ENCODE measurements around the gene GPBP1. TPM values are rescaled to one million over a fixed set of nuclear protein-coding genes. Genes with fewer than 3 reads are reported as not detected.

The GPBP1 gene
- total RNA-seq, 1 donor = 218 TPM

DNA sequence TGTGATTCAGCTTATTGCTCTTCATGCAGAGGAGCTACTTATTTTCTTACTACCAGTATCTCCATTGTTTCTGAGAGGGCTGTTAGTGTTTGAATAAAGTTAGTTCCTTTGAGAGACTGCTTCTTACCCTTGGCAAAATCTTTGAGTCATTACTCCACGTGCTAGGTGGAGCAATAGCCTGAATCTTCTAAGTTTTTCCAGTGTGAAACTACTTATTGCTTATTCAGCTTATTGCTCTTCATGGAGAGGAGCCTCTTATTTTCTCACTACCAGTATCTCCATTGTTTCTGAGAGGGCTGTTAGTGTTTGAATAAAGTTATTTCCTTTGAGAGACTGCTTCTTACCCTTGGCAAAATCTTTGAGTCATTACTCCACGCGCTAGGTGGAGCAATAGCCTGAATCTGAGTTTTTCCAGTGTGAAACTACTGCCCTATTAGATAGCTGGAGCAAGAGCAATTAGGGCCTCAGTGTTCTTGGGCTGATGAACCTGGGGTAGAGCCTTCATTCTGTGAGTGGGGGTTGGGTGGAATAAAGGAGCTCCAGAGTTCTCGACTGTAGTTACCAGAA lies 41.9 kb downstream of the GPBP1 start:
- Histone ChIP-seq H3K9me3 (ENCODE audit: low read depth, low read length) (no peaks in the 10 kb centered on the region), H3K4me3 (ENCODE audit: low read length) (no peak overlapping the region), H3K27me3 (ENCODE audit: insufficient read depth, low read length) (no peaks in the 10 kb centered on the region), H3K4me1 (ENCODE audit: insufficient read depth, low read length) (peaks cover 13% of the 10 kb centered on the region)

DNA sequence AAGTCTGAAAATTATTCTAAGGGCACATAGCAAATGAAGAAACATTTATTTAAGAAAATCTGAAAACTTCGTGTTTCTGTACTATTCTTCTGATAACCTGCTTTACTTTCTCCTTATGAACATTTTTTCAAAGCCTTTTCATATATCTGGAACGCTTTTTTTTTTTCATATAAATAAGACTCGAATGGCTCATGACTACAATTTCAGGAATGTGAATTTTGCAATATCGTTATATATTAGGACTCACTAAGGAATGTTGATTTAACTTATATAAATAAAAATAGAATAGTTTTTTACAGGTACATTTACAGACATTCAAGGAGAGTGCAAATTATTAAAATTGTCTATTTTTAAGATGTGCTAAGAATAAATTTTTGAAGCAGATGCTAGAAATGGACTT lies 42.9 kb downstream of the GPBP1 start:
- H3K9me3 ChIP-seq (ENCODE audit: low read depth, low read length) = no peaks in the 10 kb centered on the region
- no peaks in the 10 kb centered on the region for H3K27me3 ChIP-seq (ENCODE audit: insufficient read depth, low read length)
- H3K4me1 ChIP-seq (ENCODE audit: insufficient read depth, low read length) = peaks cover 5% of the 10 kb centered on the region
- H3K4me3 ChIP-seq (ENCODE audit: low read length) = no peak overlapping the region

DNA sequence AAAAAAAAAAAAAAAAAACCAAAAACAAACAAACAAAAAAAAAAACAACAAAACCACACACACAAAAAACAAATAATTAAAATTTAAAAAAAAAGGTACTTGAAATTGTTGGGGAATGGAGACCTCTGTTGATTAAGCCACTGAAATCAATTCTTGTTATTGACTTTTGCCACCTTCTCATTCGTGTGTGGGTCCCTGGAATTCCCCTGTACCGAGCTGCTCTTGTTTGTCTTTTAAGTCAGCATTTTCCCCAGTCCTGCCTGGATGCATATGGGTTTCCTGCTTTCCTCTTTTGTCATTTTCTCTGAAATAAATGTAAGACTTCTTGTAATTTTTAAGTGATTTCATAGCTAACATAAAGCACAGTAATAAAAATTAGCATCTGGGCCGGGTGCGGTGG lies 45.5 kb downstream of the GPBP1 start:
- no peaks in the 10 kb centered on the region for H3K9me3 ChIP-seq (ENCODE audit: low read depth, low read length)
- H3K4me1 ChIP-seq (ENCODE audit: insufficient read depth, low read length) = peaks cover 5% of the 10 kb centered on the region
- no peaks in the 10 kb centered on the region for H3K27me3 ChIP-seq (ENCODE audit: insufficient read depth, low read length)
- H3K4me3 ChIP-seq (ENCODE audit: low read length) = no peak overlapping the region

DNA sequence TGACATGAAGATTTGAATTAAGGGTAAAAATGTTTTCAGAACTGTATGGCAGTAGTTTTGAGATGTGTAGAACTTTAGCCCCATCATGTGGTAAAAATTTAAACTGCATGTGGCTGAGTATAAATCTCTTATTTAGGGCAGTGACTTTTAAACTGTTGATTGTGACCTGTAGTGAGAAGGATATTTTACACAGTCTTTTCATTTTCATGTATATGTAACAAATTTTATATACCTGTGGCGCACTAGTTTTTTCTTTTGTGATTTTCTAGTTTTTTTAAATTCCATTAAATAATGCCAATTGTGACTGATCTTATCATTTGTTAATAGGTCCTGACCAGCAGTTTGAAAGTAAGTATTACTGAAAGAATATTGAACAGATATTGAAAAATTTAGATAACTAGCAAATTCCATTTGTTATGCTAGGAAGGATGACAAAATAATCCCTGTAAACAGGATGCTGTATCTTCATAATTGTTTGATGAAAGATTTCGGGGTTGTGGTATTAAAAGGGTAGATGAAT lies 47.2 kb downstream of the GPBP1 start:
- Histone ChIP-seq H3K4me3 (ENCODE audit: low read length) (no peak overlapping the region), H3K27me3 (ENCODE audit: insufficient read depth, low read length) (no peaks in the 10 kb centered on the region), H3K9me3 (ENCODE audit: low read depth, low read length) (no peaks in the 10 kb centered on the region), H3K4me1 (ENCODE audit: insufficient read depth, low read length) (peaks cover 5% of the 10 kb centered on the region)

DNA sequence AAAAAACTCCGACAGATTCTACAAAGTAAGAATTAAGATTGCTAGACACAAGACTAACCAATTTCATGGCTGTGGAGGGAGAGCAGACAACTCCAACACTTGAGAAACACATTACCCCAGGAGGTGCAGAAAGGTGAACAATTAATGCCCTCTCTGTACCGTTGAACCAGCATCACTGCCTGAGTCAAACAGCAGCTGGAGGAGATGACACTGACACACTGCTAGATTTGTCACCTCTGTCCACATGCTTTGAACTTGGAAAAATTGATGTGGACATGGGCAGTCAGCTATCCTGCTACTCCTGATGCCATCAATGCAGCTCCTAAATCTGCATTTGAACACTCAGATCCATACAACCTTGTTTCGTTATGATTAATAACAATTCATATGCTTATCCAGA lies 51.7 kb downstream of the GPBP1 start:
- H3K4me1 ChIP-seq (ENCODE audit: insufficient read depth, low read length) = no peaks in the 10 kb centered on the region
- no peaks in the 10 kb centered on the region for H3K9me3 ChIP-seq (ENCODE audit: low read depth, low read length)
- no peaks in the 10 kb centered on the region for H3K27me3 ChIP-seq (ENCODE audit: insufficient read depth, low read length)
- no peak overlapping the region for H3K4me3 ChIP-seq (ENCODE audit: low read length)

DNA sequence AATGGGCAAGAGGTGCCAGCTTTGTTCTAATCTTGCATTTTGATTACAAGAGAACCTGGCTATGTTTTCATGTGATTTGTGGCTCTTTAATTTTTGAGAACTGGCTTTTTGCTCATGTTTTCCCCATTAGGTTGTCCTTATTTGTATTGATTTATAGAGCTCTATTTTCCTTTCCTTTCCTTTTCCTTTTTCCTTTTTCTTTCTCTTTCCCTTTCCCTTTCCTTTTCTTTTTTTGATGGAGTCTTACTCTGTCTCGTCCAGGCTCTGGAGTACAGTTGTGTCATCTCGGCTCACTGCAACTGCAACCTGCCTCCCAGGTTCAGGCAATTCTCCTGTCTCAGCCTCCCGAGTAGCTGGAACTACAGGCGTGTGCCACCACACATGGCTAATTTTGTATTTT lies 55.5 kb downstream of the GPBP1 start:
- Histone ChIP-seq H3K27me3 (ENCODE audit: insufficient read depth, low read length) (no peaks in the 10 kb centered on the region), H3K4me3 (ENCODE audit: low read length) (no peak overlapping the region), H3K4me1 (ENCODE audit: insufficient read depth, low read length) (no peaks in the 10 kb centered on the region), H3K9me3 (ENCODE audit: low read depth, low read length) (no peaks in the 10 kb centered on the region)

DNA sequence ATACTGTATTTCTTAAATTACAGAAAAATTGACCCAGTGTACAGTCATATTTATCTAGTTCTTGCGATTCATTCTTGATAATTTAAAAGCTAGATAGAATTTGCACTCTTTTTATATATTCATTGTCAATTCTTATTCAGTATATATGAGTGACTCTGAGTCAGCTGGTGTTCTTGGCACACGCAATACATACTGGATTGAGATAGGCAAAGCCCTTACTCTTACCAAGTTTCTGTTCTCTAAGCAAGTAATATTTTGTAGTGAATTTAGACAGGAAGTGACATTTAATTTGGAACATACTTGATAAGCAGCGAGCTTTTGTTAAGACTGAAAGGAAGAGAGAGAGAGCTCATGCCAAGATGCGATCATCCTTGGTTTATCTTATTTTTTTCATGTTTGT lies 57.7 kb downstream of the GPBP1 start:
- no peaks in the 10 kb centered on the region for H3K4me1 ChIP-seq (ENCODE audit: insufficient read depth, low read length)
- no peaks in the 10 kb centered on the region for H3K27me3 ChIP-seq (ENCODE audit: insufficient read depth, low read length)
- H3K9me3 ChIP-seq (ENCODE audit: low read depth, low read length) = no peaks in the 10 kb centered on the region
- H3K4me3 ChIP-seq (ENCODE audit: low read length) = no peak overlapping the region

DNA sequence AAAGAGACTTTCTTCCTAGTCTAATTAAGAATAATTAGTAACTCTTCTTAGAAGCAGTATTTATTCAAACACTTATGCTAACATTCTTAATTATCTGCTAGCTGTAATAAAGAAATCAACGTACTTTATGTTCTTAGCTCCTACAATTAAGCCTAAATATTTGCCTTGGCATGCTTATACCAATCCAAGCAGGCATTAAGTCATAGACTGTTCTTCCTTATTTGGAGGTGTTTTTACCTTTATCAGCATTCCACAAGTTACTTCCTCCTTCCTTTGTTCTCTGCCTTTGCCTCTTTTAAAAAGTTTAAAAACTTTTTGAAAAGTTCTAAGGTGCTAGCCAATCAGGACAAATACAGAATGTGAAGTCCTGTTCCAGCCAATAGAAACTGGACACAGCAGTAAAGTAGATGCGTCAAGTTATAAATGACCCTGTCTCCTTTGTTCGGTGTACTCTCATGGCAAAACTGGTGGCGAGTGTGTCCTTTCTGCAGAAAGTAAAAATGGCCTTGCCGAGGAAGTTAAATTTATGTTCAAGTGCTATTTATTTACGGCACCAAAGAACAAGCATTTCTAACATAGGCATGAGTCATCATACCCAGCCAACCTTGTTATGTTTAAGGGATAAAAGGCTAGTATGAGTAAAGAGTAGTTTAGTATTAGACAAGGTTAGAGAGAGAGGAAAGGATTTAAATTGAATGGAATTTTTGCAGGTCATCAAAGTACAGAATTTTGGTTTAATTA lies 58.6 kb downstream of the GPBP1 start:
- H3K4me1 ChIP-seq (ENCODE audit: insufficient read depth, low read length) = no peaks in the 10 kb centered on the region
- no peaks in the 10 kb centered on the region for H3K9me3 ChIP-seq (ENCODE audit: low read depth, low read length)
- no peak overlapping the region for H3K4me3 ChIP-seq (ENCODE audit: low read length)
- H3K27me3 ChIP-seq (ENCODE audit: insufficient read depth, low read length) = no peaks in the 10 kb centered on the region

DNA sequence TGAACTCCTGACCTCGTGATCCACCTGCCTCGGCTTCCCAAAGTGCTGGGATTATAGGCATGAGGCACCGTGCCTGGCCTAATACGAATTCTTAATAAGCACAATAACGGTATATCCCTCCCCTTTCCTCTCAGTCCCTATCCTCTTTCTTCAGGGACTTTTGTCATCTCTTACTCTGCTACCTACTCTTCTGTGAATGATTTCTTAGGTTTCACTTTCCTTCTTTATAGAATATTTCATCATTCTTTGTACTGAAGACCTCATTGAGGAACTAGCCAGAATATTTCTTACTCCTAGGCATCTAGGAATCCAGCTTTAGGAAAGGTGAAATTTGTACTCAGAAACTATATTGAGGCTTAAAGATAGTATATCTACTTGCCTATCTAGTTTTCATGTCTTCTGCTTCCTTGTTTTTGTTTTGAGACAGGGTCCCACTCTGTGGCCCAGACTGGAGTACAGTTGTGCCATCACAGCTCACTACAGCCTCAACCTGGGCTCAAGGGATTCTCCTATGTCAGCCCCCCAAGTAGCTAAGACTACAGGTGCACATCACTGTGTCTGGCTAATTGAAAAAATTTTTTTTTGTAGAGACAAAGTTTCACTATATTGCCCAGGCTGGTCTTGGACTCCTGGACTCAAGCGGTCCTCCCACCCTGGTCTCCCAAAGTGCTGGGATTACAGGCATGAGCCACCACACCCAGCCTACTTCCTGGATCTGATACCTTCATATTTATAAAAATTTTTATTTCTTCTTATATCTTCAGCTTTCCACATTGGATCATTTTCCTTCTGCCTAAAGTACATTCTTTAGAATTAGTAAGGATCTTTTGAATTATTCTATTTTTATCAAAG lies 69.7 kb downstream of the GPBP1 start:
- no peaks in the 10 kb centered on the region for H3K27me3 ChIP-seq (ENCODE audit: insufficient read depth, low read length)
- H3K4me1 ChIP-seq (ENCODE audit: insufficient read depth, low read length) = peaks cover 7% of the 10 kb centered on the region
- no peak overlapping the region for H3K4me3 ChIP-seq (ENCODE audit: low read length)
- no peaks in the 10 kb centered on the region for H3K9me3 ChIP-seq (ENCODE audit: low read depth, low read length)

DNA sequence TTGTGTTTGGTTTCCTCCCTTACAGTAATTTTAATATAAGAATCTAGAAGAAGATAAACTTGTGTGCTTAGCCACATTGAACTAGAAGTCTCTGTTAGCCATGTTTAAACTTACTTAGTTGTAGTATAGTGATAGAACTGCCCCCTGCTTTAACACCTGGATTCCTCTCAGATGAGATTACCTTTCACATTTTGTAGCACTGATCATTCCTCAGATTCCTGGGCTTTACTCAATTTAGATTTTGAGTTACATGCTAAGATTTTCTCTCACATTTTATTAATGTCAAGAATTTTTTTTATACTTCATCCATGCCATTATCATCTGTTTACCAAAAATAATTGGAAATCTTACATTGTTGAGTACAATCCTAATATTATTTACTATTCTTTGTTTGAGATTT lies 70.5 kb downstream of the GPBP1 start:
- H3K9me3 ChIP-seq (ENCODE audit: low read depth, low read length) = no peaks in the 10 kb centered on the region
- no peak overlapping the region for H3K4me3 ChIP-seq (ENCODE audit: low read length)
- H3K4me1 ChIP-seq (ENCODE audit: insufficient read depth, low read length) = peaks cover 7% of the 10 kb centered on the region
- H3K27me3 ChIP-seq (ENCODE audit: insufficient read depth, low read length) = no peaks in the 10 kb centered on the region

DNA sequence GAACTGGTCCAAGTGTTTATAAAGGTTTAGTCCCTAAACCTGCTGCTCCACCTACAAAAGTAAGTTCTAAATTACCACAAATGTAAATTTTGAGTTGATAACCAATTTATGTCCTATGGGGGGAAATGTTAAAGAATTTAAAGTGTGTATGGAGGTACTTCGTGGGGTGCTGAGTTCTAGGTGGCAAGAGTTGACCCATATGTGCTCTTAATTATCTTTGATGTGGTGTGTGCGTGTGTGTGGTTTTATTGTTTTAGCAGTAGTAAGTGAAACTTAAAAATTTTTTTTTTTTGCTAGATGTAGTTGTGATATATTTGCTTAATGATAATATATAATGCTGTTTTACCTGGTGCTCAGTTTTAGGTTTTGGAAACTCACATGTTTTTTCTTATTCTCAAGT lies 72.6 kb downstream of the GPBP1 start:
- peaks cover 7% of the 10 kb centered on the region for H3K4me1 ChIP-seq (ENCODE audit: insufficient read depth, low read length)
- no peaks in the 10 kb centered on the region for H3K27me3 ChIP-seq (ENCODE audit: insufficient read depth, low read length)
- no peak overlapping the region for H3K4me3 ChIP-seq (ENCODE audit: low read length)
- no peaks in the 10 kb centered on the region for H3K9me3 ChIP-seq (ENCODE audit: low read depth, low read length)

DNA sequence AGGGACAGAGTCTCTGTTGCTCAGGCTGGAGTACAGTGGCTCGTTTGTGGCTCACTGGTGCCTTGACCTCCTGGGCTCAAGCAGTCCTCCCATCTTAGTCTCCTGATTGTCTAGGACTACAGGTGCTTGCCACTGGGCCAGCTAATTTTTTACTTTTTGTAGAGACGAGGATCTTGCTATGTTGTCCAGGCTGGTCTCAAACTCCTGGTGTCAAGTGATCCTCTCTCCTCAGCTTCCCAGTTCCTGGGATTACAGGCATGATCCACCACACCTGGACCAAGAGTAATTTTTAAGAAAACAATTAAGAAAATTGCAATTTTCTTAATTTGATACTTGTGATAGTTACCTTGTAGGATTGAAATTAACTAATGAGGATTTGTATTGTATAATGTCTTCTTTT lies 73.9 kb downstream of the GPBP1 start:
- Histone ChIP-seq H3K4me3 (ENCODE audit: low read length) (no peak overlapping the region), H3K9me3 (ENCODE audit: low read depth, low read length) (no peaks in the 10 kb centered on the region), H3K27me3 (ENCODE audit: insufficient read depth, low read length) (no peaks in the 10 kb centered on the region), H3K4me1 (ENCODE audit: insufficient read depth, low read length) (peaks cover 7% of the 10 kb centered on the region)

DNA sequence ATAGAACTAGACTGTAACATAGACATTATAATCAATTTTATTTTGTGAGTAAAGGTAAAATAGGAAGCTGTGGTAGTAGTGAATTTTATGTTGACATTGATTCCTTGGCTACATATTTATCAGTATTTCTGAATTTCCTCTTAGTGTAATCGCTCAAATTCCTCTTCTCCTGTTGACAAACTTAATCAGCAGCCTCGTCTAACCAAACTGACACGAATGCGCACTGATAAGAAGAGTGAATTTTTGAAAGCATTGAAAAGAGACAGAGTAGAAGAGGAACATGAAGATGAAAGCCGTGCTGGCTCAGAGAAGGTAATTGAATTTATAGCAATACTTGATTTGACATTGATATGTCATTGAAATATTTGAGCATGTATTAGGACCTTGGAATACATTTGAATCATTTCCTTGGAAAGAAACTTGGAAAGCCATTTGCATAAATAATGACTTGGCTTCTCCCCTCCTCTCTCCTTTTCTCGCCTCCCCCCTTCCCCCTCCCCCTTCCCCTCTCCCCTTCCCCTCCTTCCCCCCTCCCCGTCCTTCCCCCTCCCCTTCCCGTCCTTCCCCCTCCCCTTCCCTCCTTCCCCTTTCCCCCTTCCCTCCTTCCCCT lies 75.5 kb downstream of the GPBP1 start:
- H3K27me3 ChIP-seq (ENCODE audit: insufficient read depth, low read length) = no peaks in the 10 kb centered on the region
- H3K4me1 ChIP-seq (ENCODE audit: insufficient read depth, low read length) = no peaks in the 10 kb centered on the region
- no peak overlapping the region for H3K4me3 ChIP-seq (ENCODE audit: low read length)
- no peaks in the 10 kb centered on the region for H3K9me3 ChIP-seq (ENCODE audit: low read depth, low read length)

DNA sequence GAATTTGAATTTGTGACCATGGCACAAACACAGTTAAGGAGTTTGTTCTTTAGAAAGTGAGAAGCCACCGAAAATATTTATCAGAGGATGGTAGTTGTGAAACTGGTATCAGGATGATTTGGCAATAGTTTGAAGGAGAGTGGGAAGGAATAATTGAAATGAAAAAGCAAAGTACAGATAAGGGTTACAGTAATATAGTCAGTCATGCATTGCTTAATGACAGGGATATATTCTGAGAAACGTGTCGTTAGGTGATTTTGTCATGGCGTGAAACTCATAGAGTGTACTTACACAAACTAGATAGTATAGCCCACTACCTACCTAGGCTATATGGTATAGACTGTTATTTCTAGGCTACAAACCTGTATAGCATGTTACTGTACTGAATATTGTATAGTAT lies 84.2 kb downstream of the GPBP1 start:
- H3K4me1 ChIP-seq (ENCODE audit: insufficient read depth, low read length) = no peaks in the 10 kb centered on the region
- no peaks in the 10 kb centered on the region for H3K27me3 ChIP-seq (ENCODE audit: insufficient read depth, low read length)
- no peak overlapping the region for H3K4me3 ChIP-seq (ENCODE audit: low read length)
- no peaks in the 10 kb centered on the region for H3K9me3 ChIP-seq (ENCODE audit: low read depth, low read length)

DNA sequence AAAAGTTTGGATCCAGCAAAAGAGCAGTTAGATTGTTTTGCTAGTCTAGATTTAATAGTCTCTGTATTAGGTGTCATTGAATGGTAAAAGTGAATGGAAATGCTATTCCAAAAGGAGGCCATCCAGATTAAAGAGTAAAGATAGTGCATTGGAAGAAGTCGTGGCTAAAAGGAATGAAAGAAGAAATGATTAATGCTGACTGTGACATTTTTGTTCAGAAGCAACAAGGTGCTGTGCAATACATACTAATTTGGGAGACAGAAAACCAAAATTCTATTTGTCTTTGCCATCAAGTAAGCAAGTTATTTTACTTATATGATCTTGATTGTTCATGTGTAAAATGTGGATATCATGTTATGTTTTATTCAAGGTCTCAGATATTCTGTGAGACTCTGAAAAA lies 85.1 kb downstream of the GPBP1 start:
- no peak overlapping the region for H3K4me3 ChIP-seq (ENCODE audit: low read length)
- no peaks in the 10 kb centered on the region for H3K27me3 ChIP-seq (ENCODE audit: insufficient read depth, low read length)
- H3K9me3 ChIP-seq (ENCODE audit: low read depth, low read length) = no peaks in the 10 kb centered on the region
- no peaks in the 10 kb centered on the region for H3K4me1 ChIP-seq (ENCODE audit: insufficient read depth, low read length)

Data from mononuclear cell (primary cell).